T-helper 1 cell treated with Interleukin-12 subunit alpha and Interleukin-12 subunit beta and Interleukin-4 antibody, amounts not matched to agents 30 μg/mL and 1 μg/mL, for 36 hours (primary cell): ENCODE data around the gene COPS9.

Experiments used
- H3K27ac Mint-ChIP-seq: one replicate; pipeline ENCODE4 v1.8.0; 2021; ENCODE audit warnings: mild to moderate bottlenecking, mixed read lengths
- H3K27me3 Mint-ChIP-seq: one replicate; pipeline ENCODE4 v1.8.0; 2021; ENCODE audit warnings: low read depth, mixed read lengths
- H3K36me3 Mint-ChIP-seq: one replicate; pipeline ENCODE4 v1.8.0; 2021; ENCODE audit warnings: low read depth, mixed read lengths
- H3K4me1 Mint-ChIP-seq: one replicate; pipeline ENCODE4 v1.8.0; 2021; ENCODE audit warnings: low read depth, mixed read lengths
- H3K4me3 Mint-ChIP-seq: one replicate; pipeline ENCODE4 v1.8.0; 2021; ENCODE audit warnings: mild to moderate bottlenecking, moderate library complexity, mixed read lengths
- H3K9me3 Mint-ChIP-seq: one replicate; pipeline ENCODE4 v1.8.0; 2021; ENCODE audit warnings: mixed read lengths

The COPS9 gene

GRCh38 chr2:240105982-240106381 lies 30.1 kb downstream of the COPS9 start:
- no peaks in the 10 kb centered on the region for H3K9me3 Mint-ChIP-seq
- H3K4me3 Mint-ChIP-seq, result no peak overlapping the region
- no peak overlapping the region for H3K27ac Mint-ChIP-seq
- no peaks in the 10 kb centered on the region for H3K4me1 Mint-ChIP-seq
- H3K27me3 Mint-ChIP-seq, result peaks cover 9% of the 10 kb centered on the region
- H3K36me3 Mint-ChIP-seq, result no peaks in the 10 kb centered on the region

GRCh38 chr2:240103136-240103535 lies 33.0 kb downstream of the COPS9 start:
- peaks cover 30% of the 10 kb centered on the region for H3K27me3 Mint-ChIP-seq
- no peaks in the 10 kb centered on the region for H3K36me3 Mint-ChIP-seq
- H3K27ac Mint-ChIP-seq, result no peak overlapping the region
- H3K9me3 Mint-ChIP-seq, result no peaks in the 10 kb centered on the region
- H3K4me1 Mint-ChIP-seq, result no peaks in the 10 kb centered on the region
- H3K4me3 Mint-ChIP-seq, result no peak overlapping the region

- no peaks in the 10 kb centered on the region for H3K36me3 Mint-ChIP-seq
- no peaks in the 10 kb centered on the region for H3K9me3 Mint-ChIP-seq
- H3K4me3 Mint-ChIP-seq, result no peak overlapping the region
- H3K4me1 Mint-ChIP-seq, result no peaks in the 10 kb centered on the region
- H3K27me3 Mint-ChIP-seq, result peaks cover 67% of the 10 kb centered on the region
- no peak overlapping the region for H3K27ac Mint-ChIP-seq
Measured at GRCh38 chr2:240098349-240098748, 37.8 kb downstream of the COPS9 start.

- H3K36me3 Mint-ChIP-seq, result no peaks in the 10 kb centered on the region
- peaks cover 69% of the 10 kb centered on the region for H3K27me3 Mint-ChIP-seq
- no peaks in the 10 kb centered on the region for H3K9me3 Mint-ChIP-seq
- H3K4me1 Mint-ChIP-seq, result no peaks in the 10 kb centered on the region
- no peak overlapping the region for H3K4me3 Mint-ChIP-seq
- no peak overlapping the region for H3K27ac Mint-ChIP-seq
Measured at GRCh38 chr2:240095556-240096523, 40.3 kb downstream of the COPS9 start.

GRCh38 chr2:240089306-240089705 lies 46.8 kb downstream of the COPS9 start:
- H3K27ac Mint-ChIP-seq, result no peak overlapping the region
- peaks cover 21% of the 10 kb centered on the region for H3K9me3 Mint-ChIP-seq
- peaks cover 26% of the 10 kb centered on the region for H3K27me3 Mint-ChIP-seq

GRCh38 chr2:240086563-240086962 lies 49.5 kb downstream of the COPS9 start:
- Mint-ChIP-seq H3K4me1 (no peaks in the 10 kb centered on the region), H3K27me3 (peaks cover 20% of the 10 kb centered on the region), H3K4me3 (no peak overlapping the region), H3K9me3 (peaks cover 21% of the 10 kb centered on the region), H3K27ac (no peak overlapping the region), H3K36me3 (peaks cover 2% of the 10 kb centered on the region)

More at GRCh38 chr2:240089306-240089705, 46.8 kb downstream of the COPS9 start:
- Mint-ChIP-seq H3K4me3 (no peak overlapping the region), H3K36me3 (peaks cover 2% of the 10 kb centered on the region), H3K4me1 (no peaks in the 10 kb centered on the region)
